GM23248 (cell line): ENCODE measurements around the gene NAPA. TPM values are rescaled to one million over a fixed set of nuclear protein-coding genes. Genes with fewer than 3 reads are reported as not detected.

Experiments
- DNase-seq: peaks from one replicate; pipeline ENCODE4 v3.0.0-alpha.2; 2015
- H2AFZ ChIP-seq: fragments of 200-600 bp; sonication (generic); 2 replicates; pipeline ENCODE4 v1.6.1; 2016; ENCODE audit warnings: antibody characterized with exemption
- H3F3A ChIP-seq: fragments of 200-600 bp; sonication (generic); 2 replicates; pipeline ENCODE4 v1.6.1; 2016; ENCODE audit warnings: mild to moderate bottlenecking, antibody characterized with exemption, mixed run types; ENCODE audit not compliant: insufficient read depth
- H3K27ac ChIP-seq: fragments of 200-600 bp; sonication (generic); 2 replicates; pipeline ENCODE4 v1.5.1; 2016; ENCODE audit warnings: mild to moderate bottlenecking
- H3K27me3 ChIP-seq: fragments of 200-600 bp; sonication (generic); replicated peaks from 2 replicates; pipeline ENCODE4 v1.6.1; 2016; ENCODE audit warnings: mild to moderate bottlenecking; ENCODE audit not compliant: insufficient read depth
- H3K36me3 ChIP-seq: fragments of 200-600 bp; sonication (generic); 2 replicates; pipeline ENCODE4 v1.6.1; 2016; ENCODE audit warnings: low read depth, mild to moderate bottlenecking
- H3K4me1 ChIP-seq: fragments of 200-600 bp; sonication (generic); 2 replicates; pipeline ENCODE4 v1.6.1; 2016; ENCODE audit warnings: mild to moderate bottlenecking; ENCODE audit not compliant: insufficient read depth
- H3K4me2 ChIP-seq: fragments of 200-600 bp; sonication (generic); one replicate; pipeline ENCODE4 v1.6.1; 2016; ENCODE audit warnings: mild to moderate bottlenecking; ENCODE audit not compliant: unreplicated experiment
- H3K4me3 ChIP-seq: fragments of 200-600 bp; sonication (generic); 2 replicates; pipeline ENCODE4 v1.5.1; 2016; ENCODE audit warnings: mild to moderate bottlenecking
- H3K79me2 ChIP-seq: fragments of 200-600 bp; sonication (generic); 2 replicates; pipeline ENCODE4 v1.6.1; 2016; ENCODE audit warnings: mild to moderate bottlenecking; ENCODE audit not compliant: insufficient read depth
- H3K9ac ChIP-seq: fragments of 200-600 bp; sonication (generic); 2 replicates; pipeline ENCODE4 v1.6.1; 2016; ENCODE audit warnings: mild to moderate bottlenecking
- H3K9me2 ChIP-seq: fragments of 200-600 bp; sonication (generic); 2 replicates; pipeline ENCODE4 v1.6.1; 2016; ENCODE audit warnings: mixed run types, mild to moderate bottlenecking, moderate library complexity; ENCODE audit not compliant: insufficient read depth
- H3K9me3 ChIP-seq: fragments of 200-600 bp; sonication (generic); one replicate; pipeline ENCODE4 v1.6.1; 2017; ENCODE audit warnings: low read depth
- H4K20me1 ChIP-seq: fragments of 200-600 bp; sonication (generic); 2 replicates; pipeline ENCODE4 v1.6.0; 2016; ENCODE audit not compliant: insufficient read depth
- EZH2 ChIP-seq: fragments of 200-600 bp; sonication (generic); IDR thresholded peaks from 2 replicates; pipeline ENCODE4 v1.6.1; 2018; ENCODE audit warnings: antibody characterized with exemption, mild to moderate bottlenecking; ENCODE audit not compliant: insufficient read depth, poor library complexity, severe bottlenecking
- EZH2phosphoT487 ChIP-seq: fragments of 200-600 bp; sonication (generic); IDR thresholded peaks from 2 replicates; pipeline ENCODE4 v1.6.1; 2018; ENCODE audit warnings: antibody characterized with exemption, moderate library complexity, mild to moderate bottlenecking, low read depth; ENCODE audit not compliant: insufficient read depth
- WGBS, 2 experiments: methylation state at CpG; one replicate each; pipeline ENCODE4 v1.1.6; 2015 to 2017; ENCODE audit warnings: low lambda C conversion rate in 2 of 2, low coverage in 1 of 2; ENCODE audit errors: missing lambda C conversion rate in 2 of 2; 5-methylcytosine and 5-hydroxymethylcytosine counted together
- in situ Hi-C: fragments of 300-500 bp; cut with MboI; formaldehyde crosslinking; loops from 2 replicates; pipeline ENCODE4 v1.15.0; 2020
- polyA plus RNA-seq: library from polyadenylated mRNA; unstranded; fragments of >200 nt; fragmentation: Nextera tagmentation; extraction: Ambion mirVana; gene quantifications from 2 replicates; pipeline ENCODE4 v1.2.1, GENCODE V29; 2016
- total RNA-seq: library from RNA; depleted of rRNA; stranded (reverse); fragments of >200 nt; shearing (Covaris generic); gene quantifications from 2 replicates; pipeline ENCODE4 v1.2.3, GENCODE V29; 2014

Gene NAPA
- total and polyA plus RNA-seq, 2 experiments from 2014 or later = 94.1 to 183 TPM

DNA sequence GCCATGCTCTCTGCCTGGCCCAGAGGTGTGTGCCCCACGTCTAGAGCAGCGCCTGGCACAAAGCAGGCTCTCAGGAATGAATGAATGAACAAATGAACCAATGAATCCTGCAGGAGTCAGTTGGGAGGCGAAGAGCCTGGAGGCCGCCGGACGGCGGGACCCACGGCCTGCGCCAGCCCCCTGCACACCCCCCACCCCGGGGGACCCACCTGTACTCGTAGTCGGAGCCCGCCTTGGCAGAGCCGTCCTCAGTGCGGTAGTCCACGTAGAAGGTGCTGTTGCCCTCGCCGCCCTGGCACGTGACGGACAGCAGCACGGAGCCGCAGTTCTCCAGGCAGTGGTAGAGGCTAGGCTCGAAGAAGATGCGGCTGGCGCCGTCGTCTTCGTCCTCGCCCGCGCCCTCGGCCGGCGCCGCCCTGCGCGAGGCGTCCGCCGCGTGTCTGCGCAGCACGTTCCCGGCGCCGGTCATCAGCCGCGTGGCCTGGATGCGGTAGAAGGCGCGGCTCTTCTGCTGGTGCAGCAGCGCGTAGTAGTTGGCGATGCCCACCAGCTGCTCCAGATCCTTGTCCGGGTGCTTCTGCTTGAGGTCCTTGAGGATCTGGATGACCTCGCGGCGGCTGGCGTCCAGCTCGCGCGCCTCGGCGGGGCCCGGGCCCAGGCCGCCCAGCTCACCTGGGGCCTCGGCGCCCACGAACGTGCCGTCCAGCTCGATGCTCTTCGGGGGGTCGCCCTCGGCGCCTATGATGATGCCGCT is 58.0 kb downstream of the NAPA start:
- no peaks in the 10 kb centered on the region for H3K4me1 ChIP-seq
- H4K20me1 ChIP-seq = no peaks in the 10 kb centered on the region
- no peak overlapping the region for H3K27ac ChIP-seq
- WGBS, 2 experiments = 16 to 27% methylated on average over 56 to 67 of the region's 77 CpGs
- peak; percentile 38 for DNase-seq
- H3F3A ChIP-seq = no peaks in the 10 kb centered on the region
- no peaks in the 10 kb centered on the region for H3K36me3 ChIP-seq
- H3K9me2 ChIP-seq = no peaks in the 10 kb centered on the region
- in situ Hi-C loops = no loop called here
- no peak overlapping the region for H3K9ac ChIP-seq
- no peaks in the 10 kb centered on the region for H3K9me3 ChIP-seq
- TF ChIP-seq EZH2phosphoT487 = no peak
- no peak for TF ChIP-seq EZH2
- no peaks in the 10 kb centered on the region for H3K79me2 ChIP-seq
- H3K27me3 ChIP-seq = peaks cover 72% of the 10 kb centered on the region
- H3K4me2 ChIP-seq = no peak overlapping the region
- H2AFZ ChIP-seq = no peak overlapping the region
- H3K4me3 ChIP-seq = no peak overlapping the region

DNA sequence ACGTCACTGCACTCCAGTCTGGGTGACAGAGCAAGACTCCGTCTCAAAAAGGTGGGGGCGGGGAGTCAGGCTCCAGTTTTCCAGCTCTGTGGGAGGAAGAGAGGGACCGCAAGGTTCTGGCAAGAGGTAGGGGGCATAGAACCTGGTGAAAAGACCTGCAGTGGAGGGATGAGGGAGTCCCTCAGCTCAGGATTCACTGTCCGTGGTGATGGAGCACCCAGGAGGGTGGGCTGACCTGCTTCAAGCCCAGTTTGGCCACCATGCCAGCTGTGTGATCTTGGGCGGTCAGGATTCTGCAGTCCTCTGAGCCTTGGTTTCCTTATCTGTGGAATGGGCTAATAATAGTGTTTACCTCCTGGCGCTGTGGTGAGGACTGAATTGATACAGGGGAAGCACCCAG is 64.4 kb downstream of the NAPA start:
- in situ Hi-C loops = no loop called here
- Histone ChIP-seq H3K9ac (no peak overlapping the region), H3K9me3 (no peaks in the 10 kb centered on the region), H3K27me3 (peaks cover 73% of the 10 kb centered on the region), H3K4me2 (no peak overlapping the region), H3K36me3 (no peaks in the 10 kb centered on the region), H2AFZ (no peak overlapping the region), H3K79me2 (no peaks in the 10 kb centered on the region), H4K20me1 (no peaks in the 10 kb centered on the region), H3F3A (no peaks in the 10 kb centered on the region), H3K27ac (no peak overlapping the region), H3K9me2 (no peaks in the 10 kb centered on the region), H3K4me3 (no peak overlapping the region), H3K4me1 (no peaks in the 10 kb centered on the region)
- TF ChIP-seq EZH2phosphoT487 (no peak), EZH2 (no peak)
- no peak for DNase-seq
- 63 to 71% methylated on average over 7 of the region's 7 CpGs for WGBS, 2 experiments

DNA sequence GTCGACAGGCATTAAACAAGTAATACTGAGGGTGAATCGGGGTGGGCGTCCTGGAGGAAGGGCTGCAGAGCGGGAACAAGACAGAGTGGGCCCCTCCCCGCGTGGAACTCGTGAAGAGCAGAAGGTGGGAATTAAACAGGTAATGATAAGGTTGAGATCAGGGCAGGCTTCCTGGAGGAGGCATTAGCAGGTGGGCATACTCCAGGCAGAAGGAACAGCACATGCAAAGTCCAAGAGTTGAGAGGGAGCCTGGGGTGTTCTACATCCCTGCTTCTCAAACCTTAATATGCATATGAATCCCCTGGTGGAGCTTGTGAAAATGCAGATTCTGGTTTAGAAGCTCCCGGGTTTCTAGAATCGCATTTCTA is 66.5 kb downstream of the NAPA start:
- Histone ChIP-seq H2AFZ (no peak overlapping the region), H3K9me3 (no peaks in the 10 kb centered on the region), H3K36me3 (no peaks in the 10 kb centered on the region), H3K4me2 (no peak overlapping the region), H3K4me3 (no peak overlapping the region), H3K27me3 (peaks cover 77% of the 10 kb centered on the region), H3K9ac (no peak overlapping the region), H3K9me2 (no peaks in the 10 kb centered on the region), H4K20me1 (no peaks in the 10 kb centered on the region), H3K4me1 (no peaks in the 10 kb centered on the region), H3K27ac (no peak overlapping the region), H3K79me2 (no peaks in the 10 kb centered on the region), H3F3A (no peaks in the 10 kb centered on the region)
- TF ChIP-seq EZH2phosphoT487 (no peak), EZH2 (no peak)
- WGBS, 2 experiments = 28 to 29% methylated on average over 9 of the region's 9 CpGs
- DNase-seq = no peak
- in situ Hi-C loops = no loop called here

DNA sequence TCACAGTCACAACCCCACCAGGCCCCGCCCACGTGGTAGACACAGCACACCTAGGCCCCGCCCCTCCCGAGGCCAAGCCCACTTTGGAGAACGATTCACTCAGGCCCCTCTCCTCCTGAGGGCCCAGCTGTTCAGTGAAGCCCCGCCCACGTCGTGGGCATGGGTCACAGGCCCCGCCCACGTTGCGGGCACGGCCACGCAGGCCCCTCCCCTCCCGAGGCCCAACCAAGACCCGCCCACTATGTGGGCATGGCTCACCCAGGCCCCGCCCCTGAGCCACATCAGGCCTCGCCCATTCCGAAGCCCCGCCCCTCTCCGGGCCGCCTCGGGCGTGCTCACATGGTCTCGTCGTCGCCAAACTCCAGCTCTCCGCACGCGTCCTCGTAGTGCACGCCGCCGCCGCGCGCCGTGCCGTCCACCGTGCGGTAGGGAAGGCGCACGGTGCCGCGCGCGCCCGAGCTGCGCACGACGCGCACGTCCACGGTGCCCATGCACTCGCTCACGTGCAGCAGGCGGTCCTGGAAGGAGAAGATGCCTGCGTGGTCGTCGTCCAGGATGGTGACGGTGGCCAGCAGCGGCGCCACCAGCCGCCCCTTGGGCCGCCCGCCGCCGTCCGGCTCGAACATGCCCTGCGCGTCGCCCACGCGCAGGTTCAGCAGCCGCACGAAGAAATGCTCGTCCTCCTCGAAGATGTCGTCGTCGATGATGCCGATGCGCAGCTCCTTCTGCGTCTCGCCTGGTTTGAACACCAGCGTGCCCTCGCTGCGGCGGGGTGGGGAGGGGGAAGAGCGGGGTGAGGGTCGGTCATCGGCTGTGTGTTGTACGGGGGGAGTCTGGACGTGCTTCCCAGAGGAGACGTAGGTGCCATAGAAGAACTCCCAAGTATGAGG is 67.1 kb downstream of the NAPA start:
- Histone ChIP-seq H3K36me3 (no peaks in the 10 kb centered on the region), H3K27me3 (peaks cover 77% of the 10 kb centered on the region), H3K4me3 (peak overlapping the region; percentile 6; the same call in 1 of the 2 replicates), H3K9me2 (no peaks in the 10 kb centered on the region), H3K27ac (no peak overlapping the region), H3K9me3 (no peaks in the 10 kb centered on the region), H3K4me2 (no peak overlapping the region), H4K20me1 (no peaks in the 10 kb centered on the region), H3F3A (no peaks in the 10 kb centered on the region), H3K9ac (no peak overlapping the region), H3K79me2 (no peaks in the 10 kb centered on the region), H3K4me1 (no peaks in the 10 kb centered on the region), H2AFZ (no peak overlapping the region; the same call in 1 of the 2 replicates)
- in situ Hi-C loops = no loop called here
- 10 to 11% methylated on average over 73 to 87 of the region's 95 CpGs for WGBS, 2 experiments
- peak; percentile 73 for DNase-seq
- no peak for TF ChIP-seq EZH2
- no peak for TF ChIP-seq EZH2phosphoT487
